GM18867 (cell line): Measurements from ENCODE around the gene SARDH.

Experiments used
- ATAC-seq: cut with Tn5 transposase; IDR thresholded peaks from one replicate; pipeline ENCODE4 v1.9.1; 2021; ENCODE audit warnings: mild to moderate bottlenecking, moderate library complexity; ENCODE audit not compliant: unreplicated experiment

Gene SARDH

GRCh38 chr9:133717113-133718031 is 20.8 kb downstream of the SARDH start:
- no peak for ATAC-seq

GRCh38 chr9:133716564-133717112 is 21.5 kb downstream of the SARDH start:
- ATAC-seq, result no peak

- ATAC-seq, result no peak
These were observed 22.1 kb downstream of the SARDH start for GRCh38 chr9:133715866-133716563.

- ATAC-seq, result no peak
These were observed 22.8 kb downstream of the SARDH start for GRCh38 chr9:133715295-133715865.

- ATAC-seq, result no peak
These were observed 23.4 kb downstream of the SARDH start for GRCh38 chr9:133714606-133715294.

- ATAC-seq, result no peak
These were observed 24.1 kb downstream of the SARDH start for GRCh38 chr9:133713960-133714495.

GRCh38 chr9:133713150-133713959 is 24.8 kb downstream of the SARDH start:
- no peak for ATAC-seq

GRCh38 chr9:133712221-133713100 is 25.7 kb downstream of the SARDH start:
- ATAC-seq, result no peak

GRCh38 chr9:133711428-133712220 is 26.5 kb downstream of the SARDH start:
- ATAC-seq, result no peak

- ATAC-seq, result no peak
These were observed 27.3 kb downstream of the SARDH start for GRCh38 chr9:133710661-133711427.

GRCh38 chr9:133709691-133710571 is 28.2 kb downstream of the SARDH start:
- no peak for ATAC-seq

GRCh38 chr9:133709015-133709611 is 29.0 kb downstream of the SARDH start:
- ATAC-seq, result no peak

GRCh38 chr9:133708246-133709014 is 29.7 kb downstream of the SARDH start:
- ATAC-seq, result no peak

GRCh38 chr9:133707763-133708245 is 30.3 kb downstream of the SARDH start:
- no peak for ATAC-seq
